GM23338 (cell line): ENCODE measurements around the gene SRP68.
"Not testable (repeated sequence)": the region's sequence is repeated elsewhere in the genome, so short reads cannot be mapped to it uniquely, and the experiment has no call there.

ENCODE experiments used
- CREB1 ChIP-seq: fragments of 250-450 bp; sonication (Bioruptor Pico); IDR thresholded peaks from 2 replicates; pipeline ENCODE4 v1.5.0; 2020; ENCODE audit warnings: low read depth, mild to moderate bottlenecking, moderate library complexity
- POLR2AphosphoS5 ChIP-seq: IDR thresholded peaks from 2 replicates; pipeline ENCODE4 v1.6.1; 2016; ENCODE audit warnings: antibody characterized with exemption, low read depth
- TF ChIP-seq, protein P1 (sequence below), 2 experiments: fragments of 200-600 bp in 1 of 2; sonication (generic) in 1 of 2; conservative IDR thresholded peaks; 2 replicates each; pipeline versions ENCODE4 v1.5.1 to v1.6.1; 2016 to 2017; ENCODE audit warnings: antibody characterized with exemption in 2 of 2, low read depth in 2 of 2, mild to moderate bottlenecking in 2 of 2, moderate library complexity in 1 of 2
- TF ChIP-seq, protein P2 (sequence below): IDR thresholded peaks from one replicate; pipeline ENCODE4 v1.6.1; 2018; ENCODE audit warnings: antibody characterized with exemption; ENCODE audit not compliant: unreplicated experiment

DNA sequence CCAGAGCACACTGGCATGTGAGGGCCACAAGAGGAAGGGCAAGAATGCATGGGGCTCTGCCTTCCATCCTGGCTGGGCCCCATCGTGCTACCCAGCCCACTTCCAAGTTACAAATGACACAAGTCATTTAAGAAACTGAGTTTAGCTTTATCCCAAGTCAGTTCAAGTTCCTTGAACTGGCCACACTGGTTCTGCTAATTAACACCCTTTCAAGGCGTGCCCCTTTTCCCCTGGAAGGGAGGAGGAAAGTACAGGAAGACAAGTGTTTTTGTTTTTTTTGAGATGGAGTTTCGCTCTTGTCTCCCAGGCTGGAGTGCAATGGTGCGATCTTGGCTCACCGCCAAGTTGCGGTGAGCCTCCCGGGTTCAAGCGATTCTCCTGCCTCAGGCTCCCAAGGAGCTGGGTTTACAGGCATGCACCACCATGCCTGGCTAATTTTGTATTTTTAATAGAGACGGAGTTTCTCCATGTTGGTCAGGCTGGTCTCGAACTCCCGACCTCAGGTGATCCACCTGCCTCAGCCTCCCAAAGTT lies 27.8 kb downstream of the SRP68 start:
- TF ChIP-seq, protein P1, sequence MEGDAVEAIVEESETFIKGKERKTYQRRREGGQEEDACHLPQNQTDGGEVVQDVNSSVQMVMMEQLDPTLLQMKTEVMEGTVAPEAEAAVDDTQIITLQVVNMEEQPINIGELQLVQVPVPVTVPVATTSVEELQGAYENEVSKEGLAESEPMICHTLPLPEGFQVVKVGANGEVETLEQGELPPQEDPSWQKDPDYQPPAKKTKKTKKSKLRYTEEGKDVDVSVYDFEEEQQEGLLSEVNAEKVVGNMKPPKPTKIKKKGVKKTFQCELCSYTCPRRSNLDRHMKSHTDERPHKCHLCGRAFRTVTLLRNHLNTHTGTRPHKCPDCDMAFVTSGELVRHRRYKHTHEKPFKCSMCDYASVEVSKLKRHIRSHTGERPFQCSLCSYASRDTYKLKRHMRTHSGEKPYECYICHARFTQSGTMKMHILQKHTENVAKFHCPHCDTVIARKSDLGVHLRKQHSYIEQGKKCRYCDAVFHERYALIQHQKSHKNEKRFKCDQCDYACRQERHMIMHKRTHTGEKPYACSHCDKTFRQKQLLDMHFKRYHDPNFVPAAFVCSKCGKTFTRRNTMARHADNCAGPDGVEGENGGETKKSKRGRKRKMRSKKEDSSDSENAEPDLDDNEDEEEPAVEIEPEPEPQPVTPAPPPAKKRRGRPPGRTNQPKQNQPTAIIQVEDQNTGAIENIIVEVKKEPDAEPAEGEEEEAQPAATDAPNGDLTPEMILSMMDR (conservative IDR thresholded peaks at IDR 0.05; ENCODE audit: low read depth in 2 of 2), result not testable (repeated sequence)
- not testable (repeated sequence) for TF ChIP-seq POLR2AphosphoS5; CREB1 (CRISPR knock-in tag)
- TF ChIP-seq, protein P2, sequence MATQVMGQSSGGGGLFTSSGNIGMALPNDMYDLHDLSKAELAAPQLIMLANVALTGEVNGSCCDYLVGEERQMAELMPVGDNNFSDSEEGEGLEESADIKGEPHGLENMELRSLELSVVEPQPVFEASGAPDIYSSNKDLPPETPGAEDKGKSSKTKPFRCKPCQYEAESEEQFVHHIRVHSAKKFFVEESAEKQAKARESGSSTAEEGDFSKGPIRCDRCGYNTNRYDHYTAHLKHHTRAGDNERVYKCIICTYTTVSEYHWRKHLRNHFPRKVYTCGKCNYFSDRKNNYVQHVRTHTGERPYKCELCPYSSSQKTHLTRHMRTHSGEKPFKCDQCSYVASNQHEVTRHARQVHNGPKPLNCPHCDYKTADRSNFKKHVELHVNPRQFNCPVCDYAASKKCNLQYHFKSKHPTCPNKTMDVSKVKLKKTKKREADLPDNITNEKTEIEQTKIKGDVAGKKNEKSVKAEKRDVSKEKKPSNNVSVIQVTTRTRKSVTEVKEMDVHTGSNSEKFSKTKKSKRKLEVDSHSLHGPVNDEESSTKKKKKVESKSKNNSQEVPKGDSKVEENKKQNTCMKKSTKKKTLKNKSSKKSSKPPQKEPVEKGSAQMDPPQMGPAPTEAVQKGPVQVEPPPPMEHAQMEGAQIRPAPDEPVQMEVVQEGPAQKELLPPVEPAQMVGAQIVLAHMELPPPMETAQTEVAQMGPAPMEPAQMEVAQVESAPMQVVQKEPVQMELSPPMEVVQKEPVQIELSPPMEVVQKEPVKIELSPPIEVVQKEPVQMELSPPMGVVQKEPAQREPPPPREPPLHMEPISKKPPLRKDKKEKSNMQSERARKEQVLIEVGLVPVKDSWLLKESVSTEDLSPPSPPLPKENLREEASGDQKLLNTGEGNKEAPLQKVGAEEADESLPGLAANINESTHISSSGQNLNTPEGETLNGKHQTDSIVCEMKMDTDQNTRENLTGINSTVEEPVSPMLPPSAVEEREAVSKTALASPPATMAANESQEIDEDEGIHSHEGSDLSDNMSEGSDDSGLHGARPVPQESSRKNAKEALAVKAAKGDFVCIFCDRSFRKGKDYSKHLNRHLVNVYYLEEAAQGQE, result not testable (repeated sequence)
